Muscle layer of colon (tissue), 2 donors: Measurements from ENCODE around the gene HES3.
"Not testable (repeated sequence)": the region's sequence is repeated elsewhere in the genome, so short reads cannot be mapped to it uniquely, and the experiment has no call there.

Experiments used
- H3K27ac ChIP-seq: one replicate; pipeline ENCODE4 v1.7.0; 2013; ENCODE audit warnings: low read depth, mild to moderate bottlenecking, low read length, moderate library complexity
- H3K27me3 ChIP-seq, 2 donors: one replicate each; pipeline ENCODE4 v1.7.0; 2013; ENCODE audit warnings: low read length in 2 of 2, mild to moderate bottlenecking in 2 of 2; ENCODE audit not compliant: insufficient read depth in 2 of 2, control insufficient read depth in 1 of 2
- H3K36me3 ChIP-seq: one replicate; pipeline ENCODE4 v1.7.0; 2013; ENCODE audit warnings: mild to moderate bottlenecking, low read length; ENCODE audit not compliant: insufficient read depth
- H3K4me1 ChIP-seq: one replicate; pipeline ENCODE4 v1.7.0; 2013; ENCODE audit warnings: mild to moderate bottlenecking, low read length; ENCODE audit not compliant: insufficient read depth
- H3K4me3 ChIP-seq, 2 donors: one replicate each; pipeline ENCODE4 v1.7.0; 2013; ENCODE audit warnings: low read length in 2 of 2, low read depth in 1 of 2, mild to moderate bottlenecking in 1 of 2, moderate library complexity in 1 of 2
- H3K9ac ChIP-seq: one replicate; pipeline ENCODE4 v1.7.0; 2013; ENCODE audit warnings: low read length
- H3K9me3 ChIP-seq: one replicate; pipeline ENCODE4 v1.7.0; 2013; ENCODE audit warnings: mild to moderate bottlenecking, low read length
- donor health status: abdominal sarcoma.
- donor health status: Adenocarcinoma of cecum.

The HES3 gene

GRCh38 chr1:6208723-6209660, 35.0 kb upstream of the HES3 start:
- Histone ChIP-seq H3K9me3 (no peaks in the 10 kb centered on the region), H3K4me1 (peaks cover 11% of the 10 kb centered on the region), H3K36me3 (no peaks in the 10 kb centered on the region), H3K27me3 (no peaks in the 10 kb centered on the region), H3K9ac (no peak overlapping the region), H3K27ac (no peak overlapping the region), H3K4me3 (peak overlapping the region in 1 of 2 donors; percentile 21)

GRCh38 chr1:6209661-6210580, 34.1 kb upstream of the HES3 start:
- no peaks in the 10 kb centered on the region for H3K9me3 ChIP-seq
- no peak overlapping the region for H3K27ac ChIP-seq
- H3K4me3 ChIP-seq = no peak overlapping the region
- no peaks in the 10 kb centered on the region for H3K27me3 ChIP-seq
- H3K9ac ChIP-seq = no peak overlapping the region
- H3K36me3 ChIP-seq = no peaks in the 10 kb centered on the region
- H3K4me1 ChIP-seq = peaks cover 8% of the 10 kb centered on the region

GRCh38 chr1:6210591-6211355, 33.2 kb upstream of the HES3 start:
- H3K9me3 ChIP-seq = no peaks in the 10 kb centered on the region
- no peak overlapping the region for H3K27ac ChIP-seq
- no peak overlapping the region for H3K4me3 ChIP-seq
- no peaks in the 10 kb centered on the region for H3K27me3 ChIP-seq
- H3K9ac ChIP-seq = no peak overlapping the region
- no peaks in the 10 kb centered on the region for H3K36me3 ChIP-seq
- peaks cover 5% of the 10 kb centered on the region for H3K4me1 ChIP-seq

GRCh38 chr1:6211731-6212130, 32.2 kb upstream of the HES3 start:
- Histone ChIP-seq H3K27ac (no peak overlapping the region), H3K9me3 (no peaks in the 10 kb centered on the region), H3K4me1 (peaks cover 4% of the 10 kb centered on the region), H3K4me3 (no peak overlapping the region), H3K27me3 (no peaks in the 10 kb centered on the region), H3K36me3 (no peaks in the 10 kb centered on the region), H3K9ac (no peak overlapping the region)

- Histone ChIP-seq H3K36me3 (no peaks in the 10 kb centered on the region), H3K27ac (no peak overlapping the region), H3K4me3 (no peak overlapping the region), H3K4me1 (no peaks in the 10 kb centered on the region), H3K9me3 (no peaks in the 10 kb centered on the region), H3K9ac (no peak overlapping the region), H3K27me3 (no peaks in the 10 kb centered on the region)
Measured at GRCh38 chr1:6212193-6212959, 31.6 kb upstream of the HES3 start.

- no peak overlapping the region for H3K27ac ChIP-seq
- peaks cover 4% of the 10 kb centered on the region for H3K36me3 ChIP-seq
- H3K4me1 ChIP-seq = no peaks in the 10 kb centered on the region
- no peak overlapping the region for H3K4me3 ChIP-seq
- H3K27me3 ChIP-seq = no peaks in the 10 kb centered on the region
- H3K9ac ChIP-seq = no peak overlapping the region
- H3K9me3 ChIP-seq = no peaks in the 10 kb centered on the region
Measured at GRCh38 chr1:6218375-6219164, 25.4 kb upstream of the HES3 start.

- H3K36me3 ChIP-seq = peaks cover 14% of the 10 kb centered on the region
- not testable (repeated sequence) for H3K4me3 ChIP-seq, H3K4me1 ChIP-seq, H3K27ac ChIP-seq, H3K9ac ChIP-seq, H3K27me3 ChIP-seq, H3K9me3 ChIP-seq
Measured at GRCh38 chr1:6219641-6220040, 24.3 kb upstream of the HES3 start.

- Histone ChIP-seq H3K9ac (no peak overlapping the region), H3K27ac (no peak overlapping the region), H3K27me3 (no peaks in the 10 kb centered on the region), H3K9me3 (no peaks in the 10 kb centered on the region), H3K4me1 (no peaks in the 10 kb centered on the region), H3K4me3 (no peak overlapping the region), H3K36me3 (peaks cover 20% of the 10 kb centered on the region)
Measured at GRCh38 chr1:6220236-6220635, 23.7 kb upstream of the HES3 start.

GRCh38 chr1:6221210-6221784, 22.7 kb upstream of the HES3 start:
- Histone ChIP-seq H3K36me3 (peaks cover 23% of the 10 kb centered on the region), H3K27ac (no peak overlapping the region), H3K4me1 (no peaks in the 10 kb centered on the region), H3K27me3 (no peaks in the 10 kb centered on the region), H3K4me3 (no peak overlapping the region), H3K9me3 (no peaks in the 10 kb centered on the region), H3K9ac (no peak overlapping the region)

GRCh38 chr1:6222636-6223035, 21.3 kb upstream of the HES3 start:
- Histone ChIP-seq H3K9ac (no peak overlapping the region), H3K36me3 (peaks cover 31% of the 10 kb centered on the region), H3K27me3 (no peaks in the 10 kb centered on the region), H3K9me3 (no peaks in the 10 kb centered on the region), H3K4me1 (no peaks in the 10 kb centered on the region), H3K27ac (no peak overlapping the region), H3K4me3 (no peak overlapping the region)
